GM23248 (cell line): ENCODE data around the gene MED28. TPM values are rescaled to one million over a fixed set of nuclear protein-coding genes. Genes with fewer than 3 reads are reported as not detected.
A peak's percentile ranks its signal among the peaks of the same experiment; 100 is the strongest.

Experiments
- DNase-seq: peaks from one replicate; pipeline ENCODE4 v3.0.0-alpha.2; 2015
- H2AFZ ChIP-seq: fragments of 200-600 bp; sonication (generic); 2 replicates; pipeline ENCODE4 v1.6.1; 2016; ENCODE audit warnings: antibody characterized with exemption
- H3F3A ChIP-seq: fragments of 200-600 bp; sonication (generic); 2 replicates; pipeline ENCODE4 v1.6.1; 2016; ENCODE audit warnings: mild to moderate bottlenecking, antibody characterized with exemption, mixed run types; ENCODE audit not compliant: insufficient read depth
- H3K27ac ChIP-seq: fragments of 200-600 bp; sonication (generic); 2 replicates; pipeline ENCODE4 v1.5.1; 2016; ENCODE audit warnings: mild to moderate bottlenecking
- H3K27me3 ChIP-seq: fragments of 200-600 bp; sonication (generic); replicated peaks from 2 replicates; pipeline ENCODE4 v1.6.1; 2016; ENCODE audit warnings: mild to moderate bottlenecking; ENCODE audit not compliant: insufficient read depth
- H3K36me3 ChIP-seq: fragments of 200-600 bp; sonication (generic); 2 replicates; pipeline ENCODE4 v1.6.1; 2016; ENCODE audit warnings: low read depth, mild to moderate bottlenecking
- H3K4me1 ChIP-seq: fragments of 200-600 bp; sonication (generic); 2 replicates; pipeline ENCODE4 v1.6.1; 2016; ENCODE audit warnings: mild to moderate bottlenecking; ENCODE audit not compliant: insufficient read depth
- H3K4me2 ChIP-seq: fragments of 200-600 bp; sonication (generic); one replicate; pipeline ENCODE4 v1.6.1; 2016; ENCODE audit warnings: mild to moderate bottlenecking; ENCODE audit not compliant: unreplicated experiment
- H3K4me3 ChIP-seq: fragments of 200-600 bp; sonication (generic); 2 replicates; pipeline ENCODE4 v1.5.1; 2016; ENCODE audit warnings: mild to moderate bottlenecking
- H3K79me2 ChIP-seq: fragments of 200-600 bp; sonication (generic); 2 replicates; pipeline ENCODE4 v1.6.1; 2016; ENCODE audit warnings: mild to moderate bottlenecking; ENCODE audit not compliant: insufficient read depth
- H3K9ac ChIP-seq: fragments of 200-600 bp; sonication (generic); 2 replicates; pipeline ENCODE4 v1.6.1; 2016; ENCODE audit warnings: mild to moderate bottlenecking
- H3K9me2 ChIP-seq: fragments of 200-600 bp; sonication (generic); 2 replicates; pipeline ENCODE4 v1.6.1; 2016; ENCODE audit warnings: mixed run types, mild to moderate bottlenecking, moderate library complexity; ENCODE audit not compliant: insufficient read depth
- H3K9me3 ChIP-seq: fragments of 200-600 bp; sonication (generic); one replicate; pipeline ENCODE4 v1.6.1; 2017; ENCODE audit warnings: low read depth
- H4K20me1 ChIP-seq: fragments of 200-600 bp; sonication (generic); 2 replicates; pipeline ENCODE4 v1.6.0; 2016; ENCODE audit not compliant: insufficient read depth
- EZH2 ChIP-seq: fragments of 200-600 bp; sonication (generic); IDR thresholded peaks from 2 replicates; pipeline ENCODE4 v1.6.1; 2018; ENCODE audit warnings: antibody characterized with exemption, mild to moderate bottlenecking; ENCODE audit not compliant: insufficient read depth, poor library complexity, severe bottlenecking
- EZH2phosphoT487 ChIP-seq: fragments of 200-600 bp; sonication (generic); IDR thresholded peaks from 2 replicates; pipeline ENCODE4 v1.6.1; 2018; ENCODE audit warnings: antibody characterized with exemption, moderate library complexity, mild to moderate bottlenecking, low read depth; ENCODE audit not compliant: insufficient read depth
- WGBS, 2 experiments: methylation state at CpG; one replicate each; pipeline ENCODE4 v1.1.6; 2015 to 2017; ENCODE audit warnings: low lambda C conversion rate in 2 of 2, low coverage in 1 of 2; ENCODE audit errors: missing lambda C conversion rate in 2 of 2; 5-methylcytosine and 5-hydroxymethylcytosine counted together
- in situ Hi-C: fragments of 300-500 bp; cut with MboI; formaldehyde crosslinking; loops from 2 replicates; pipeline ENCODE4 v1.15.0; 2020
- polyA plus RNA-seq: library from polyadenylated mRNA; unstranded; fragments of >200 nt; fragmentation: Nextera tagmentation; extraction: Ambion mirVana; gene quantifications from 2 replicates; pipeline ENCODE4 v1.2.1, GENCODE V29; 2016
- total RNA-seq: library from RNA; depleted of rRNA; stranded (reverse); fragments of >200 nt; shearing (Covaris generic); gene quantifications from 2 replicates; pipeline ENCODE4 v1.2.3, GENCODE V29; 2014

MED28 gene
- total and polyA plus RNA-seq, 2 experiments from 2014 or later, result 3.9 to 34.1 TPM

GRCh38 chr4:17662694-17663093 is 48.3 kb downstream of the MED28 start:
- in situ Hi-C loops, result no loop called here
- Histone ChIP-seq H3K9me2 (no peaks in the 10 kb centered on the region), H3K9ac (no peak overlapping the region), H3K4me2 (no peak overlapping the region), H2AFZ (no peak overlapping the region), H3K79me2 (no peaks in the 10 kb centered on the region), H3K27me3 (no peaks in the 10 kb centered on the region), H4K20me1 (no peaks in the 10 kb centered on the region), H3K9me3 (no peaks in the 10 kb centered on the region), H3K36me3 (no peaks in the 10 kb centered on the region), H3K4me3 (no peak overlapping the region), H3K27ac (no peak overlapping the region), H3F3A (no peaks in the 10 kb centered on the region), H3K4me1 (no peaks in the 10 kb centered on the region)
- WGBS, 2 experiments, result 69% methylated on average over 3 of the region's 3 CpGs
- peak; percentile 47 for DNase-seq
- TF ChIP-seq EZH2 (no peak), EZH2phosphoT487 (no peak)

- no peaks in the 10 kb centered on the region for H3K4me1 ChIP-seq
- H3K9me3 ChIP-seq, result no peaks in the 10 kb centered on the region
- H3K4me2 ChIP-seq, result no peak overlapping the region
- TF ChIP-seq EZH2phosphoT487, result no peak
- no peak for TF ChIP-seq EZH2
- no peaks in the 10 kb centered on the region for H3K27me3 ChIP-seq
- in situ Hi-C loops, result no loop called here
- H3K27ac ChIP-seq, result no peak overlapping the region
- no peak for DNase-seq
- H3F3A ChIP-seq, result no peaks in the 10 kb centered on the region
- no peaks in the 10 kb centered on the region for H3K9me2 ChIP-seq
- H3K9ac ChIP-seq, result no peak overlapping the region
- H3K4me3 ChIP-seq, result no peak overlapping the region
- no peaks in the 10 kb centered on the region for H3K36me3 ChIP-seq
- H3K79me2 ChIP-seq, result no peaks in the 10 kb centered on the region
- H2AFZ ChIP-seq, result no peak overlapping the region
- no peaks in the 10 kb centered on the region for H4K20me1 ChIP-seq
- 67 to 68% methylated on average over 4 of the region's 4 CpGs for WGBS, 2 experiments
Observed at GRCh38 chr4:17664755-17665154, 50.3 kb downstream of the MED28 start.

- Histone ChIP-seq H3K4me3 (no peak overlapping the region), H3K4me2 (no peak overlapping the region), H3F3A (no peaks in the 10 kb centered on the region), H3K9me2 (no peaks in the 10 kb centered on the region), H3K27me3 (no peaks in the 10 kb centered on the region), H3K9me3 (no peaks in the 10 kb centered on the region), H3K4me1 (no peaks in the 10 kb centered on the region), H3K36me3 (no peaks in the 10 kb centered on the region), H3K9ac (no peak overlapping the region), H2AFZ (no peak overlapping the region), H3K79me2 (no peaks in the 10 kb centered on the region), H4K20me1 (no peaks in the 10 kb centered on the region), H3K27ac (no peak overlapping the region)
- WGBS, 2 experiments, result 0 to 18% methylated on average over 1 of the region's 1 CpG
- DNase-seq, result no peak
- in situ Hi-C loops, result no loop called here
- no peak for TF ChIP-seq EZH2
- TF ChIP-seq EZH2phosphoT487, result no peak
Observed at GRCh38 chr4:17665346-17665745, 50.9 kb downstream of the MED28 start.

GRCh38 chr4:17665852-17666251 is 51.4 kb downstream of the MED28 start:
- H3K9me3 ChIP-seq, result no peaks in the 10 kb centered on the region
- no peak overlapping the region for H3K9ac ChIP-seq
- H3K27me3 ChIP-seq, result no peaks in the 10 kb centered on the region
- 33 to 36% methylated on average over 3 of the region's 3 CpGs for WGBS, 2 experiments
- no peaks in the 10 kb centered on the region for H3K9me2 ChIP-seq
- TF ChIP-seq EZH2 (no peak), EZH2phosphoT487 (no peak)
- H3K4me2 ChIP-seq, result no peak overlapping the region
- H4K20me1 ChIP-seq, result no peaks in the 10 kb centered on the region
- no peak for DNase-seq
- H3K36me3 ChIP-seq, result no peaks in the 10 kb centered on the region
- in situ Hi-C loops, result no loop called here
- no peaks in the 10 kb centered on the region for H3F3A ChIP-seq
- no peak overlapping the region for H3K4me3 ChIP-seq
- H3K4me1 ChIP-seq, result no peaks in the 10 kb centered on the region
- H3K27ac ChIP-seq, result no peak overlapping the region
- H3K79me2 ChIP-seq, result no peaks in the 10 kb centered on the region
- no peak overlapping the region for H2AFZ ChIP-seq

- H3K4me1 ChIP-seq, result no peaks in the 10 kb centered on the region
- TF ChIP-seq EZH2, result no peak
- TF ChIP-seq EZH2phosphoT487, result no peak
- no peak overlapping the region for H3K4me2 ChIP-seq
- H3K79me2 ChIP-seq, result no peaks in the 10 kb centered on the region
- no peaks in the 10 kb centered on the region; the same call in 1 of the 2 replicates for H3K27me3 ChIP-seq
- H4K20me1 ChIP-seq, result no peaks in the 10 kb centered on the region
- H3K9me2 ChIP-seq, result no peaks in the 10 kb centered on the region
- 43 to 57% methylated on average over 3 of the region's 3 CpGs for WGBS, 2 experiments
- no peak overlapping the region for H3K4me3 ChIP-seq
- DNase-seq, result no peak
- in situ Hi-C loops, result no loop called here
- H3K9ac ChIP-seq, result no peak overlapping the region
- no peaks in the 10 kb centered on the region for H3K9me3 ChIP-seq
- H2AFZ ChIP-seq, result no peak overlapping the region
- H3K27ac ChIP-seq, result no peak overlapping the region
- H3F3A ChIP-seq, result no peaks in the 10 kb centered on the region
- H3K36me3 ChIP-seq, result no peaks in the 10 kb centered on the region
Observed at GRCh38 chr4:17667253-17667652, 52.8 kb downstream of the MED28 start.
